Measurements from ENCODE around the gene IFITM10.

The IFITM10 gene

GRCh38 chr11:1705126-1706052, 45.0 kb downstream of the IFITM10 start:
- Histone ChIP-seq H3K9me3 (ENCODE audit: control insufficient read depth, insufficient read depth, low read depth, low read length) (no peaks in the 10 kb centered on the region), H3K36me3 (ENCODE audit: control insufficient read depth in 2 of 2, insufficient read depth in 1 of 2, low read length in 2 of 2) (no peaks in the 10 kb centered on the region), H3K4me1 (ENCODE audit: control insufficient read depth, insufficient read depth, low read length) (no peaks in the 10 kb centered on the region), H3K27ac (ENCODE audit: extremely low read depth, low read depth, low read length) (no peak overlapping the region), H3K4me3 (ENCODE audit: low read depth, low read length) (no peak overlapping the region)
- POLR2A ChIA-PET, result no interaction called here
- no peak for TF ChIP-seq ZBTB48 (tag by site-specific recombination; IDR thresholded peaks at IDR 0.05)
- no peak for TF ChIP-seq ZNF302 (tag by site-specific recombination; IDR thresholded peaks at IDR 0.05; ENCODE audit: low read depth)
- TF ChIP-seq SP3 (tag by site-specific recombination; IDR thresholded peaks at IDR 0.05), result no peak
- no peak for TF ChIP-seq ZBTB6 (tag by site-specific recombination; IDR thresholded peaks at IDR 0.05)
- TF ChIP-seq AEBP2 (tag by site-specific recombination; IDR thresholded peaks at IDR 0.05; ENCODE audit: borderline replicate concordance), result no peak
- no peak for TF ChIP-seq ZNF335 (tag by site-specific recombination; conservative IDR thresholded peaks at IDR 0.05)
- no peak for TF ChIP-seq ZNF311 (tag by site-specific recombination; IDR thresholded peaks at IDR 0.05; ENCODE audit: borderline replicate concordance)
- no peak for TF ChIP-seq ZNF510 (tag by site-specific recombination; IDR thresholded peaks at IDR 0.05; ENCODE audit: insufficient replicate concordance)
- TF ChIP-seq ZBTB17 (tag by site-specific recombination; IDR thresholded peaks at IDR 0.05), result no peak
- no peak for TF ChIP-seq ZNF654 (tag by site-specific recombination; IDR thresholded peaks at IDR 0.05; ENCODE audit: low read depth)
- no peak for TF ChIP-seq ZNF423 (tag by site-specific recombination; IDR thresholded peaks at IDR 0.05)
- no peak for TF ChIP-seq ZNF26 (tag by site-specific recombination; IDR thresholded peaks at IDR 0.05)
- no peak for TF ChIP-seq ZNF791 (tag by site-specific recombination; IDR thresholded peaks at IDR 0.05)
- no peak for TF ChIP-seq KLF9 (tag by site-specific recombination; IDR thresholded peaks at IDR 0.05; ENCODE audit: low read depth)
- CTCF ChIA-PET, result interaction anchor here (0.7 to 4.2 kb wide), 3 partner anchors 11 to 142 kb away, joined by 3 to 28 read pairs (median 5); no protein-coding TSS in a partner anchor

- Histone ChIP-seq H3K36me3 (ENCODE audit: control insufficient read depth in 2 of 2, insufficient read depth in 1 of 2, low read length in 2 of 2) (no peaks in the 10 kb centered on the region), H3K4me3 (ENCODE audit: low read depth, low read length) (no peak overlapping the region), H3K27ac (ENCODE audit: extremely low read depth, low read depth, low read length) (no peak overlapping the region), H3K4me1 (ENCODE audit: control insufficient read depth, insufficient read depth, low read length) (no peaks in the 10 kb centered on the region), H3K9me3 (ENCODE audit: control insufficient read depth, insufficient read depth, low read depth, low read length) (no peaks in the 10 kb centered on the region)
- ChIA-PET CTCF (interaction anchor here (6.2 kb wide), 1 partner anchor 130 kb away, joined by 38 read pairs; the partner anchor contains the start of gene SYT8), POLR2A (no interaction called here)
- no peak for TF ChIP-seq ZBTB49 (tag by site-specific recombination; IDR thresholded peaks at IDR 0.05; ENCODE audit: low read depth)
- no peak for TF ChIP-seq ZNF623 (tag by site-specific recombination; IDR thresholded peaks at IDR 0.05)
- TF ChIP-seq ZNF23 (tag by site-specific recombination; IDR thresholded peaks at IDR 0.05; ENCODE audit: borderline replicate concordance), result no peak
- TF ChIP-seq ZNF157 (tag by site-specific recombination; IDR thresholded peaks at IDR 0.05), result no peak
- TF ChIP-seq ZNF324 (tag by site-specific recombination; IDR thresholded peaks at IDR 0.05), result no peak
- TF ChIP-seq MYNN (tag by site-specific recombination; IDR thresholded peaks at IDR 0.05; ENCODE audit: borderline replicate concordance), result no peak
- no peak for TF ChIP-seq RBAK (tag by site-specific recombination; IDR thresholded peaks at IDR 0.05)
- no peak for TF ChIP-seq HOXA7 (CRISPR knock-in tag; IDR thresholded peaks at IDR 0.05; ENCODE audit: borderline replicate concordance)
- no peak for TF ChIP-seq KLF8 (tag by site-specific recombination; IDR thresholded peaks at IDR 0.05)
- no peak for TF ChIP-seq ZNF626 (tag by site-specific recombination; IDR thresholded peaks at IDR 0.05)
- TF ChIP-seq BCL6B (tag by site-specific recombination; IDR thresholded peaks at IDR 0.05), result no peak
- TF ChIP-seq ZNF701 (tag by site-specific recombination; IDR thresholded peaks at IDR 0.05), result no peak
- TF ChIP-seq KLF1 (tag by site-specific recombination; IDR thresholded peaks at IDR 0.05), result no peak
These were observed 47.2 kb downstream of the IFITM10 start for GRCh38 chr11:1703146-1703545.

Data from HEK293 (cell line).